HG03097 (cell line): ENCODE results near the gene UBA1.

ENCODE experiments used
- ATAC-seq: cut with Tn5 transposase; IDR thresholded peaks from one replicate; pipeline ENCODE4 v1.9.1; 2021; ENCODE audit not compliant: unreplicated experiment, low FRiP score

Gene UBA1

GRCh38 chrX:47187106-47187677 lies 6.4 kb upstream of the UBA1 start:
- ATAC-seq = no peak

GRCh38 chrX:47189906-47190305 lies 3.7 kb upstream of the UBA1 start:
- ATAC-seq = no peak

DNA sequence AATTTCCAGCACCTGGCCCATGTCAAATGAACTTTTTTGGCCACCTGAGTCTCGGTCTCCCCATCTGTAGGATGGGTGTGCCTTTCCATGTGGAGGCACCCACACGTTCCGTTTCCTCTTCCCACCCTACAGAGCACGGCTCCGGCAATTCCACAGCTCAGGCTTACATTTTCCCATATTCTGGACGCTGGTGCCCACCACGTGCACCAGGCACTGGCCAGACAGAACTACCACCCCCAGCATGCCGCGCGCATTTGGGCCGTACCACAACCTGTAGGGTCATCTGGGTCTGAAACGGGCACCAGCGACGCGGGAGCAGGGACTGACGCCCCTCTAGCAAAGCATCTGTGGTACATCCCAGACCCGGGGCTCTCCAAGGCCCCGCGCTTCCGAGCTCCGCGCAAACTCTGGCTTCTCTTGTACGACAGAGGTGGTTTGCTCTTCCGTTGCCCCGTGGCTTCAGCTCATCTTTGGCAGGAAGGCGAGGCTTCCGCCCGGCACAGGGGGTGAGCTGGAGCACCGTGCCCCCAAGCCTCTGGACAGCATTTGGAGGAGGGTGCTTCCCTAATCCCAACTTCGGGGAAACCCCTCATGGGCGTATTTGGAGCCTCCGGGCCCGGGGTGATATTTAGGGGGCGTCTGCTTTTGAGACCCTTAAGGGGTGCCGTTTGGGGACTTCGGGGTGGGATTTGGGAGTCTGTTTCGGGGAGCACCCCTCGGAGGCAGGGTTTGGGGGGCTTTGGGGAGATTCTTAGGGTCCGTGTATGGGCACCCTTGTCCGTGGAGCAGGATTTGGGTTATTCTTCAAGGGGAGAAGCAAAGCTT lies 3.0 kb upstream of the UBA1 start:
- peak; percentile 43 for ATAC-seq

- no peak for ATAC-seq
Observed at GRCh38 chrX:47191331-47191730, 2.3 kb upstream of the UBA1 start.

DNA sequence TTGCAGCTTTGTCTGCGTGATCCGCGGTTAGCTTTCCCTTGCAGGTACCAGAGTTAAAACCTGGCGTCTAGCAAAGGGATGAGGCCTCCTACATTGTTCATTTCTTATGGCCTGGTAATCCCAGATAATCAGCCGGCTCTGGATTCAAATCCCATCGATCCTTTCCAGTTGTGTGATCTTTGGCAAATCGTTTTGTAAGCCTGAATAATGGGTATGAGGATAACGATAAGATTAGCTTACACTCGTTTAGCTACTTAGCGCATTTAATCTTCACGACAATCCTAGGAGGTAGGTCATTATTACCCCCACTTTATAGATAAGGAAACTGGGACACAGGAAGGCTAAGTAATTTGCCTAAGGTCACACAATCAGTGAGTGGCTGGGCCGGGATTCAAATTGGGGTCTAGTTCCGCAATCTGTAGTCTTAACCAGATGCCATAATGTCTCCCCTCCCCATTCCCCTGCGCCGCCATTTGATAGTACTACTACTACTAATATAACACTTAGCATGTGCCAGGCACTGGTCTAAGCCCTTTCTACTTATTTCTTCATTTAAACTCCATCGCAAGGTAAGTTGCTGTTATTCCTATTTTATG lies 1.7 kb upstream of the UBA1 start:
- no peak for ATAC-seq

- no peak for ATAC-seq
Observed at GRCh38 chrX:47194194-47194787, 662 bp downstream of the UBA1 start.

DNA sequence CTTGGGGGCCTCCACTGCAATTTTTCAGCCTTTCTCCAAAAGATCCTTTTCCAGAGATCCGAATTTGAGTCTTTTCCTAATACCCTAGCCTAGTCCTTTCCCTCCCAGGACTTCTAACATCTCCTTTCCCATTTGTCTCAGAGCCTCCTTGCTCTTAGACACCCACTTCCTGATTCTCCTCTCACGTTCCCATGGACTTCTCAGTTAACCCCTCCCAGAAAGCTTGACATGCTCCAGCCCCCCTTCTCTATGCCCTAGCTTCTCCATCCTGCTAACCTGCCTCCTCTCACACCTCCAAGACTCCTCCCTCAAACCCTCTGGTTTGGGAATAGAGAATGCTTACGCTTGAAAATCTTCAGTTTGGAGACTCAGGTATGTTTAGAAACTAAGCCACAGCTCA lies 2.5 kb downstream of the UBA1 start:
- no peak for ATAC-seq

GRCh38 chrX:47197526-47197925 lies 3.9 kb downstream of the UBA1 start:
- ATAC-seq = no peak

GRCh38 chrX:47198026-47198686 lies 4.5 kb downstream of the UBA1 start:
- ATAC-seq = no peak

DNA sequence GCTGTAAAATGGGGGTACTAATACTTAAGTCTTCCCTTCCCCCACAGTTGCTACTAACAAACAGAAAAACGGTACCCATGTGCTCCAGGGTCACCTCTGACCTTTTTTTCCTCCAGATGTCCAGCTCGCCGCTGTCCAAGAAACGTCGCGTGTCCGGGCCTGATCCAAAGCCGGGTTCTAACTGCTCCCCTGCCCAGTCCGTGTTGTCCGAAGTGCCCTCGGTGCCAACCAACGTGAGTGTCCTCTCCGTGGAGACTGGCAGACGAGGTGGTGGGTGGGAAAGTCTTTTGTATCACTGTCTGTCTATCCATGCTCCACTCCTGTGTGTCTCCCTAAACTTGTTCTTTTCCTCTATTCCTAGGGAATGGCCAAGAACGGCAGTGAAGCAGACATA lies 5.1 kb downstream of the UBA1 start:
- no peak for ATAC-seq

DNA sequence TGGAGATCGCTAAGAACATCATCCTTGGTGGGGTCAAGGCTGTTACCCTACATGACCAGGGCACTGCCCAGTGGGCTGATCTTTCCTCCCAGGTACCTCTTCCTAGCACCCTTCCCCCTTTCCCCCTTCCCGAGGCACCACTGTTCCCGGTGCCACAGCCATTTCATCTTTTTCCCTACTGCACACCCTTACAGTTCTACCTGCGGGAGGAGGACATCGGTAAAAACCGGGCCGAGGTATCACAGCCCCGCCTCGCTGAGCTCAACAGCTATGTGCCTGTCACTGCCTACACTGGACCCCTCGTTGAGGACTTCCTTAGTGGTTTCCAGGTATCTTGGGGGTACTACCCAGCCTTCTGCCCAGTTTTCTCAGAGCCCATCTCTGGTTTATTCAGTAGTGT lies 5.7 kb downstream of the UBA1 start:
- no peak for ATAC-seq

DNA sequence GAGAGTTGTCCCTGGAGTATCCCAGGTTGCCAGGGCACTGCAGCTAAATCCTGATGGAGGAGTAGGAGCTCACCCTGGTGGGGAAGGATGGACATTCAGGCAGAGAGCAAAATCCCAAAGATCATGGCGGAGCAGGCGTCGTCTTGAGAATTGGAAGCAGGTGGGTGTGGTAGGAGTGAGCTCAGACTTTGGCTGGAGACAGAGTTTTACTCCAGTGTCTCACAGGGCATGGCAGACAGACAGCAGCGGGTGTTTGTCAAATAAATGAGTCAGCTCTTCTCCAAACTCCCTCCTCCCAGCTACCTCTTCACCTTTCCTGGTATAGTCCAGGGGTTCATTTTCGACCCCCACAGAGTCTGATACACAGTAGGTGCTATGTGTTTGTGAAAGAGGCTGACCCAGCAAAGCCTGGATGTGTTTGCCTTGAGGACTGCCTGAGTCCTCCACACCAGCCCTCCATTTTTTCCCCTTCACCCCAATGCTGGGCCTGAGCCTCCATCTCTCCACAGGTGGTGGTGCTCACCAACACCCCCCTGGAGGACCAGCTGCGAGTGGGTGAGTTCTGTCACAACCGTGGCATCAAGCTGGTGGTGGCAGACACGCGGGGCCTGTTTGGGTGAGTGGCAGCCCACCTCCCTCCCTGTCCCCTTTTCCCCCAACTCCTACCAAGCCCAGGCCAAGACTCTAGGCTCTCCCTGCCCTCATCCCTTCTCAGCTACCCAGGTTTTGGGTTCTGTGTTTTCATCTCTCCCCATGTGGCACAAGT lies 6.9 kb downstream of the UBA1 start:
- ATAC-seq = no peak

- no peak for ATAC-seq
Observed at GRCh38 chrX:47201345-47201944, 7.8 kb downstream of the UBA1 start.

- no peak for ATAC-seq
Observed at GRCh38 chrX:47202316-47202715, 8.7 kb downstream of the UBA1 start.

GRCh38 chrX:47202877-47203276 lies 9.2 kb downstream of the UBA1 start:
- no peak for ATAC-seq

DNA sequence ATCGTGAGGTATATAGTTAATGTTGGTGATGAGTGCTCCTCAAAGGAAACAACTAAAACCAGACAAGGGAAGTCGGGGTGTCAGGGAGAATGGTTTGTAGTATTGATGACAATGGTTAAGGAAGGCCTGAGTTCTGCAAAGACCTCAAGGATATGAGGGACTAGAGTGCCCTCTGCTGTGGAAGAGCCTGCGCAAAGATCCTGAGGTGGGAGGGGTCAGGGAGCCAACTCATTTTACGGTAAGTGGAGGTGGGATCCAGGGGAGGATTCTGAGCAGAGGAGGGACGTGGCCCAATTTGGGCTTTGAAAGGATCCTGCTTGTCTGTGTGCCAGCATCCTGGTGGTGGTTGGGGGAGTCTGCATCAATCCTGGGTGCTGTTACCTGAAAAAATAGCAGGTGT lies 11.3 kb downstream of the UBA1 start:
- no peak for ATAC-seq

GRCh38 chrX:47206316-47206715 lies 12.7 kb downstream of the UBA1 start:
- no peak for ATAC-seq

- ATAC-seq = no peak
Observed at GRCh38 chrX:47208108-47208507, 14.5 kb downstream of the UBA1 start.

- no peak for ATAC-seq
Observed at GRCh38 chrX:47209508-47210238, 16.0 kb downstream of the UBA1 start.
